D721Med (cell line): Measurements from ENCODE around the gene MPRIP.

Experiments used
- DNase-seq: peaks from one replicate; pipeline ENCODE4 v3.0.0; 2011; ENCODE audit warnings: low spot score; ENCODE audit not compliant: insufficient read length
- FAIRE-seq: peaks from 2 replicates; lab custom pipeline; 2011; peaks lifted over from hg19 to GRCh38; lab: Jason Lieb, UNC
- CTCF ChIP-seq: IDR thresholded peaks from 2 replicates; pipeline ENCODE4 v1.5.1; 2012; ENCODE audit warnings: mild to moderate bottlenecking, control low read depth; ENCODE audit not compliant: insufficient read depth; ENCODE audit errors: missing control alignments

The MPRIP gene

GRCh38 chr17:17161121-17161520 lies 118.9 kb downstream of the MPRIP start:
- DNase-seq (no peak), FAIRE-seq (no peak)
- no peak for TF ChIP-seq CTCF

GRCh38 chr17:17161759-17162158 lies 119.5 kb downstream of the MPRIP start:
- DNase-seq, result no peak

GRCh38 chr17:17164156-17164555 lies 121.9 kb downstream of the MPRIP start:
- TF ChIP-seq CTCF, result no peak
- no peak for DNase-seq
- FAIRE-seq, result no peak

More at GRCh38 chr17:17161759-17162158, 119.5 kb downstream of the MPRIP start:
- FAIRE-seq, result no peak
- TF ChIP-seq CTCF, result no peak

DNA sequence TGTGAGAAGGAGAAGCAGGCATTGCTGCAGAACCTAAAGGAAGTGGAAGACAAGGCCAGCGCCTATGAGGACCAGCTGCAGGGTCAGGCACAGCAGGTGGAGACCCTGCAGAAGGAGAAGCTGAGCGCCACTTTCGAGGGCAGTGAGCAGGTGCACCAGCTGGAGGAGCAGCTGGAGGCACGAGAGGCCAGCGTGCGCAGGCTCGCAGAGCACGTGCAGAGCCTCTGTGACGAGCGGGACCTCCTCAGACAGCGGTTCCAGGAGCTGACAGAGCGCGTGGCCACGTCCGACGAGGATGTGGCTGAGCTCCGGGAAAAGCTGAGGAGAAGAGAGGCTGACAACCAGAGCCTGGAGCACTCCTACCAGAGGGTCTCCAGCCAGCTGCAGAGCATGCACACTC lies 122.4 kb downstream of the MPRIP start:
- FAIRE-seq (no peak), DNase-seq (no peak)
- no peak for TF ChIP-seq CTCF

GRCh38 chr17:17165666-17166308 lies 123.5 kb downstream of the MPRIP start:
- TF ChIP-seq CTCF, result no peak
- FAIRE-seq, result no peak

GRCh38 chr17:17166446-17166845 lies 124.2 kb downstream of the MPRIP start:
- DNase-seq (no peak), FAIRE-seq (no peak)
- TF ChIP-seq CTCF, result no peak

More at GRCh38 chr17:17165666-17166308, 123.5 kb downstream of the MPRIP start:
- DNase-seq, result no peak

DNA sequence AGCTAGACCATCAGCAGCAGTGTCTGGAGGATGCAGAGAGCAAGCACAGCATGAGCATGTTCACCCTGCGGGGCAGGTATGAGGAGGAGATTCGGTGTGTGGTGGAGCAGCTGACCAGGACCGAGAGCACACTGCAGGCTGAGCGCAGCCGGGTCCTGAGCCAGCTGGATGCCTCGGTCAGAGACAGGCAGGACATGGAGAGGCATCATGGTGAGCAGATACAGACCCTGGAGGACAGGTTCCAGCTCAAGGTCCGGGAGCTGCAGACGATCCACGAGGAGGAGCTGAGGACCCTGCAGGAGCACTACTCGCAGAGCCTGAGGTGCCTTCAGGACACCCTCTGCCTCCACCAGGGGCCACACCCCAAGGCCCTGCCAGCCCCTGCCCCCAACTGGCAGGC lies 125.1 kb downstream of the MPRIP start:
- no peak for TF ChIP-seq CTCF
- no peak for DNase-seq
- FAIRE-seq, result no peak
